Measurements from ENCODE around the gene GYPC.

GYPC gene

DNA sequence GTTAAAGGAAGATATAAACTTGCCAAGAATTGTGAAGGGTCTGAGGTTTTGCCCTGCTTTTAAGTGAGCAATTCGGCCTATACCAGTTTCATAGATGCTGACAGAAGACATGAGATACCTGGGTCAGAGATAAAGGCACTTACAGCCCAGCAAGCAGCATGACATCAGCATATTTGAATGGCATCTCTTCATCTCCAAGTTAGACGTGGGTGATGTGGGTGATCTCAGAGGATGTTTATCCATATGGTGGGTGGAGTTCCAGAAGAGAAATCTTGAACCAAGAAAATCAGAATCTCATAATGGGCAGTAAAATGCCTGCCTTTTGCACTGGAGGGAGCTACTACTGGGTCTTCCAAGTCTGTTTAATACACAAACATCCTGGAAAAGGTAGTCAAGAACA lies 44.7 kb downstream of the GYPC start:
- TF ChIP-seq, protein P1, sequence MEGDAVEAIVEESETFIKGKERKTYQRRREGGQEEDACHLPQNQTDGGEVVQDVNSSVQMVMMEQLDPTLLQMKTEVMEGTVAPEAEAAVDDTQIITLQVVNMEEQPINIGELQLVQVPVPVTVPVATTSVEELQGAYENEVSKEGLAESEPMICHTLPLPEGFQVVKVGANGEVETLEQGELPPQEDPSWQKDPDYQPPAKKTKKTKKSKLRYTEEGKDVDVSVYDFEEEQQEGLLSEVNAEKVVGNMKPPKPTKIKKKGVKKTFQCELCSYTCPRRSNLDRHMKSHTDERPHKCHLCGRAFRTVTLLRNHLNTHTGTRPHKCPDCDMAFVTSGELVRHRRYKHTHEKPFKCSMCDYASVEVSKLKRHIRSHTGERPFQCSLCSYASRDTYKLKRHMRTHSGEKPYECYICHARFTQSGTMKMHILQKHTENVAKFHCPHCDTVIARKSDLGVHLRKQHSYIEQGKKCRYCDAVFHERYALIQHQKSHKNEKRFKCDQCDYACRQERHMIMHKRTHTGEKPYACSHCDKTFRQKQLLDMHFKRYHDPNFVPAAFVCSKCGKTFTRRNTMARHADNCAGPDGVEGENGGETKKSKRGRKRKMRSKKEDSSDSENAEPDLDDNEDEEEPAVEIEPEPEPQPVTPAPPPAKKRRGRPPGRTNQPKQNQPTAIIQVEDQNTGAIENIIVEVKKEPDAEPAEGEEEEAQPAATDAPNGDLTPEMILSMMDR (conservative IDR thresholded peaks at IDR 0.05; ENCODE audit: low read depth, low read length), result no peak
- Histone ChIP-seq H3K9ac (no peak overlapping the region), H3K79me2 (ENCODE audit: insufficient read depth, low read depth) (no peaks in the 10 kb centered on the region), H3K4me1 (ENCODE audit: low read depth, poor library complexity, severe bottlenecking) (no peaks in the 10 kb centered on the region), H3K36me3 (ENCODE audit: insufficient read depth) (no peaks in the 10 kb centered on the region), H3K4me2 (no peak overlapping the region), H2AFZ (ENCODE audit: low read depth) (no peak overlapping the region), H3K27ac (no peak overlapping the region), H4K20me1 (ENCODE audit: insufficient read depth) (no peaks in the 10 kb centered on the region), H3K4me3 (IDR thresholded peaks at IDR 0.05; ENCODE audit: insufficient read depth, low read depth, low read length) (no peak overlapping the region), H3K27me3 (ENCODE audit: insufficient read depth, low read depth) (no peaks in the 10 kb centered on the region)

DNA sequence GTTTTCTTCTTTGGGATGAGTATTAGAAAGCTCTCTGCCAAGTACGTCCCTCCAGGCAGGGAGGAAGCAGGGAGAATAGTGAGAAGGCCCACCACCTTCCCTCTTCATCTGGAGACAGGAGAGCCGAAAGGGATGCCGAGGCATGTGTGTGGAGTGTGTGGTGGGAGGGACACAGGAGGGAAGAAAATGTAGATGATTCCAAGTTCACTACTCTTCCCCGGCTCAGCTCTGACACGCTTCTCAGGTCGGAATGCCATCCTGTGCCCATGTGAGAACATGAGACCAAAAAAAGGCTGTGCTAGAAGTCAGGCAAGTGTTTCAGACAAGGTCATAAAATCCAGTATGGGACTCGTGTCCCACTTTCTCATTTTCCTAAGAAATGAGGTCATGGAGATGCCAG lies 47.4 kb downstream of the GYPC start:
- Histone ChIP-seq H4K20me1 (ENCODE audit: insufficient read depth) (no peaks in the 10 kb centered on the region), H3K9ac (no peak overlapping the region), H3K27ac (no peak overlapping the region), H3K4me1 (ENCODE audit: low read depth, poor library complexity, severe bottlenecking) (no peaks in the 10 kb centered on the region), H2AFZ (ENCODE audit: low read depth) (no peak overlapping the region), H3K79me2 (ENCODE audit: insufficient read depth, low read depth) (no peaks in the 10 kb centered on the region), H3K36me3 (ENCODE audit: insufficient read depth) (no peaks in the 10 kb centered on the region), H3K4me2 (no peak overlapping the region), H3K4me3 (IDR thresholded peaks at IDR 0.05; ENCODE audit: insufficient read depth, low read depth, low read length) (no peak overlapping the region), H3K27me3 (ENCODE audit: insufficient read depth, low read depth) (no peaks in the 10 kb centered on the region)
- TF ChIP-seq, protein P1 (conservative IDR thresholded peaks at IDR 0.05; ENCODE audit: low read depth, low read length), result no peak

DNA sequence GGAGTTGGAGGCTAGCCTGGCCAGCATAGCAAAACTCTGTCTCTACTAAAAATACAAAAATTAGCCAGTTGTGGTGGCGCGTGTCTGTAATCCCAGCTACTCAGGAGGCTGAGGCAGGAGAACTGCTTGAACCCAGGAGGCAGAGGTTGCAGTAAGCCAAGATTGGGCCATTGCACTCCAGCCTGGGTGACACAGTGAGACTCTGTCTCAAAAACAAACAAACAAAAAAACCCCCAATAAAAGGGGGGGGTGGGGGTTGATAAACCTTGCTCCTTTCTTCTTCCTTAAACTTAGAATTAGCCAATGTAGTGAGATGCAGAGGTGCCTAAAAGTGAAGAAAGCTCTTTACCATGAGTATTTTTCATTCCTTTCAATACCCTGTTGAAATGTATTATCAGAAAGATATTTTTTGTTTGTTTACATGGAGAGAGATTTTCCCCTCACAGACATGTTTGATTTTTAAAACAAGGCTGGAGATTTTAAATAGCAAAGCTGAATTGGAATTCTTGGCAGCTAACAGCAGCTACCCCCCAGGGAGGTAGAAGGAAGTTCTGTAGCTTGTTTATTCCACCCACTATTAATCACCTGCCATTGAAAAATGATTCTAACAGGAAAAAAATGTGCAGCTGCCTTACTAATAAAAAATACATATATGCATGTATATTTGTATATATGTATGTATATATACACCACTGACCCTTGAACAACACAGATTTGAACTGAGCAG lies 48.6 kb downstream of the GYPC start:
- Histone ChIP-seq H3K9ac (no peak overlapping the region), H3K27me3 (ENCODE audit: insufficient read depth, low read depth) (no peaks in the 10 kb centered on the region), H4K20me1 (ENCODE audit: insufficient read depth) (no peaks in the 10 kb centered on the region), H3K4me2 (no peak overlapping the region), H3K4me1 (ENCODE audit: low read depth, poor library complexity, severe bottlenecking) (no peaks in the 10 kb centered on the region), H3K4me3 (IDR thresholded peaks at IDR 0.05; ENCODE audit: insufficient read depth, low read depth, low read length) (no peak overlapping the region), H3K79me2 (ENCODE audit: insufficient read depth, low read depth) (no peaks in the 10 kb centered on the region), H2AFZ (ENCODE audit: low read depth) (no peak overlapping the region), H3K36me3 (ENCODE audit: insufficient read depth) (no peaks in the 10 kb centered on the region), H3K27ac (no peak overlapping the region)
- TF ChIP-seq, protein P1 (conservative IDR thresholded peaks at IDR 0.05; ENCODE audit: low read depth, low read length), result no peak

DNA sequence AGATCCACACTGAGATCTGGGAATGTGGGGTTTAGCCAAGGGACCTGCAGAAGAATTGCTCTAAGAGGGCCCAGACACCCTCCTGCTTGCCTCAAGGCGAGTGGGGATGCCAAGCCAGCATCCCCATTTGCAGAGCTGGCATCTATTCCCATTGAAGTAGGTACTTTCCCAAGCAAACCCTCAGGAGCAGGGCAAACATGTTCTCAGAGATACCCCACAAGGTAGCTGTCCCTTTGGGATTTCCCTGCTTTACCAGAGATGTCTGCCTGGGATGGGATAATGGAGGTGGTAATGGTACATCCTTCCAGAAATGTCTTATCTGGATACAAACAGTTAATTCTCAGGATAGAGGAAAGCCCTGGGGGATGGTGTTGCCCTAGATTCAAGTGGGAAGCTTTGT lies 51.2 kb downstream of the GYPC start:
- H3K4me1 ChIP-seq (ENCODE audit: low read depth, poor library complexity, severe bottlenecking), result no peaks in the 10 kb centered on the region
- no peak overlapping the region for H3K4me2 ChIP-seq
- no peak overlapping the region for H3K27ac ChIP-seq
- TF ChIP-seq, protein P1 (conservative IDR thresholded peaks at IDR 0.05; ENCODE audit: low read depth, low read length), result no peak
- no peaks in the 10 kb centered on the region for H3K27me3 ChIP-seq (ENCODE audit: insufficient read depth, low read depth)
- no peaks in the 10 kb centered on the region for H3K36me3 ChIP-seq (ENCODE audit: insufficient read depth)
- H4K20me1 ChIP-seq (ENCODE audit: insufficient read depth), result no peaks in the 10 kb centered on the region
- no peak overlapping the region for H3K9ac ChIP-seq
- H3K79me2 ChIP-seq (ENCODE audit: insufficient read depth, low read depth), result no peaks in the 10 kb centered on the region
- H3K4me3 ChIP-seq (IDR thresholded peaks at IDR 0.05; ENCODE audit: insufficient read depth, low read depth, low read length), result no peak overlapping the region
- H2AFZ ChIP-seq (ENCODE audit: low read depth), result no peak overlapping the region
